Body of pancreas (tissue), 4 donors: ENCODE results near the gene LRRFIP2.

ENCODE experiments used
- CTCF ChIP-seq, 7 experiments: fragments of 450-650 bp in 4 of 7; fragments of 200-600 bp in 3 of 7; sonication (generic) in 3 of 7; IDR thresholded peaks; one replicate each; pipeline ENCODE4 v1.5.1; 2016 to 2019; ENCODE audit warnings: antibody characterized with exemption in 7 of 7
- POLR2A ChIP-seq, 3 donors: fragments of 450-650 bp; IDR thresholded peaks; one replicate each; pipeline ENCODE4 v1.6.1; 2016; ENCODE audit warnings: antibody characterized with exemption in 3 of 3, mild to moderate bottlenecking in 2 of 3

- TF ChIP-seq CTCF (IDR thresholded peaks at IDR 0.05) (no peak), POLR2A (IDR thresholded peaks at IDR 0.05) (no peak)
These were observed 44.5 kb downstream of the LRRFIP2 start for GRCh38 chr3:37129871-37130270.
